Upper lobe of left lung (tissue), 4 donors: Measurements from ENCODE around the gene DONSON.

Experiments used
- EP300 ChIP-seq, 4 donors: sonication (generic); formaldehyde crosslinking; IDR thresholded peaks; one replicate each; pipeline ENCODE4 v1.5.1; 2017; ENCODE audit warnings: antibody characterized with exemption in 4 of 4, control low read depth in 2 of 4
- TF ChIP-seq, protein P1 (sequence below), 6 experiments: fragments of 450-650 bp in 4 of 6; fragments of 200-600 bp in 2 of 6; sonication (generic) in 2 of 6; IDR thresholded peaks; one replicate each; pipeline ENCODE4 v1.5.1; 2016 to 2019; ENCODE audit warnings: antibody characterized with exemption in 6 of 6

DNA sequence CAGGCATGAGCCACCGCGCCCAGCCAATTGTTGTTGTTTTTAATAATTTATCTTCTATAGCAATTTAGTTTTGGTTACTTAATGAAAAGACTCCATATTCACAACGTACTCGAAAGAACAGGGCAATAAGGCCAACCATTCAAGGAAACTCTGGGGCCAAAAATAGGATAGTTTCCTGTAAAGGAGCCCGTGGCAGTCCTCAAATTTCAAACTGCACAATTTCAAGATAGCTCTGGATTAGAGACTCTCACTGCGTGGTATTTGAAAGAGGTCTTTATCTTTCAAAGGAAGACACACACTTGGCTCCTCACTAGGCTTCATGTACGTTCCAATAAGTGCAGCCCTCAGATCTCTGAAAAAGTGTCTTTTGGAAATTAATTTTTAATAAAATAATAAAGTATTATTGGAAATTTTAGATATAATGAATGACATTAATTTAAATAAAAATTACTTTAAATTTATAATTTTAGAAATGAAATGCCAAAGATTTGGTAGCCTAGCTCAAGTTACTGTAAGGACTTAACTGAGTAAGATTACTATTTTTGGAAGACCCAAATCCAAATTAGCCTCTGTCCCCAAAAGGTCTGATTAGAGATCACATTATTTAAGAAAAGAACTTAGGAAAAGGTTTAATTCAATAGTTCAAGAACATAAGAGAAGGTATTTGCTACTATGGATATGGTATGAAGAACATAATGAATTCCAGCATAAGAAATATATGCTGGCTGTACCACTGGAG lies 22.7 kb upstream of the DONSON start:
- TF ChIP-seq, protein P1, sequence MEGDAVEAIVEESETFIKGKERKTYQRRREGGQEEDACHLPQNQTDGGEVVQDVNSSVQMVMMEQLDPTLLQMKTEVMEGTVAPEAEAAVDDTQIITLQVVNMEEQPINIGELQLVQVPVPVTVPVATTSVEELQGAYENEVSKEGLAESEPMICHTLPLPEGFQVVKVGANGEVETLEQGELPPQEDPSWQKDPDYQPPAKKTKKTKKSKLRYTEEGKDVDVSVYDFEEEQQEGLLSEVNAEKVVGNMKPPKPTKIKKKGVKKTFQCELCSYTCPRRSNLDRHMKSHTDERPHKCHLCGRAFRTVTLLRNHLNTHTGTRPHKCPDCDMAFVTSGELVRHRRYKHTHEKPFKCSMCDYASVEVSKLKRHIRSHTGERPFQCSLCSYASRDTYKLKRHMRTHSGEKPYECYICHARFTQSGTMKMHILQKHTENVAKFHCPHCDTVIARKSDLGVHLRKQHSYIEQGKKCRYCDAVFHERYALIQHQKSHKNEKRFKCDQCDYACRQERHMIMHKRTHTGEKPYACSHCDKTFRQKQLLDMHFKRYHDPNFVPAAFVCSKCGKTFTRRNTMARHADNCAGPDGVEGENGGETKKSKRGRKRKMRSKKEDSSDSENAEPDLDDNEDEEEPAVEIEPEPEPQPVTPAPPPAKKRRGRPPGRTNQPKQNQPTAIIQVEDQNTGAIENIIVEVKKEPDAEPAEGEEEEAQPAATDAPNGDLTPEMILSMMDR (IDR thresholded peaks at IDR 0.05): no peak
- no peak for TF ChIP-seq EP300 (IDR thresholded peaks at IDR 0.05)
